Keratinocyte (primary cell): ENCODE data around the gene ADAMTS15.

Source experiments
- CTCF ChIP-seq, 3 experiments: IDR thresholded peaks in 1 of 3; conservative IDR thresholded peaks in 1 of 3; optimal IDR thresholded peaks in 1 of 3; 2 replicates in 2 of 3; 3 replicates in 1 of 3; pipeline versions ENCODE3 to v1.5.1; 2011; ENCODE audit warnings: low read length in 3 of 3, mild to moderate bottlenecking in 3 of 3, moderate library complexity in 2 of 3, control low read depth in 1 of 3, inconsistent platforms in 1 of 3; ENCODE audit not compliant: insufficient read depth in 2 of 3; ENCODE audit errors: extremely low read depth in 1 of 3
- EZH2 ChIP-seq: IDR thresholded peaks from one replicate; pipeline ENCODE4 v1.6.1; 2012; ENCODE audit warnings: inconsistent platforms, mild to moderate bottlenecking, low read length, moderate library complexity

GRCh38 chr11:130476922-130477491, 28.6 kb downstream of the ADAMTS15 start:
- TF ChIP-seq CTCF (optimal IDR thresholded peaks at IDR 0.05 in 1 of 3, IDR thresholded peaks at IDR 0.05 in 1 of 3, conservative IDR thresholded peaks at IDR 0.05 in 1 of 3; ENCODE audit: extremely low read depth in 1 of 3, insufficient read depth in 2 of 3, low read length in 3 of 3): no peak
- TF ChIP-seq EZH2: no peak
